GM21390 (cell line): ENCODE measurements around the gene NSD1.
A peak's percentile ranks its signal among the peaks of the same experiment; 100 is the strongest.

Source experiments
- ATAC-seq: cut with Tn5 transposase; IDR thresholded peaks from one replicate; pipeline ENCODE4 v1.9.1; 2021; ENCODE audit not compliant: unreplicated experiment

The NSD1 gene

GRCh38 chr5:177096162-177097015 is 37.2 kb upstream of the NSD1 start:
- no peak for ATAC-seq

- no peak for ATAC-seq
Observed at GRCh38 chr5:177097016-177097985, 36.3 kb upstream of the NSD1 start.

DNA sequence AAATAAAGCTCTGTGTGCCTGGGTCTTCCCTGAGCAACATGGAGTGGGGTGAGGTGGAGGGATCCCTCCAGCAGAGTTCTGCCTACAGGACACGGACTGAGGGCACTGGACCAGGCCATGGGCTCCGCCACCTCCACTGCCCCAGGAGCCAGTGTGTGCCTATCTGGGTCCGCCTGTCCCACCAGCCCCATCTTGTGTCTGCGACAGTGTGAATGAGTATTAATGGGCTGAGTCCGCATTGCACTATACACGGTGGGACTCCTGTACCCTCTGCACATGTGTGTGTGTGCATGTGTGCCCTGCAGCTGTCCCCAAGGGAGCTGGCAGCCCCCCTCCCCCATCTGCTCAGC is 35.5 kb upstream of the NSD1 start:
- ATAC-seq = no peak

- ATAC-seq = no peak
Observed at GRCh38 chr5:177098470-177099141, 35.0 kb upstream of the NSD1 start.

DNA sequence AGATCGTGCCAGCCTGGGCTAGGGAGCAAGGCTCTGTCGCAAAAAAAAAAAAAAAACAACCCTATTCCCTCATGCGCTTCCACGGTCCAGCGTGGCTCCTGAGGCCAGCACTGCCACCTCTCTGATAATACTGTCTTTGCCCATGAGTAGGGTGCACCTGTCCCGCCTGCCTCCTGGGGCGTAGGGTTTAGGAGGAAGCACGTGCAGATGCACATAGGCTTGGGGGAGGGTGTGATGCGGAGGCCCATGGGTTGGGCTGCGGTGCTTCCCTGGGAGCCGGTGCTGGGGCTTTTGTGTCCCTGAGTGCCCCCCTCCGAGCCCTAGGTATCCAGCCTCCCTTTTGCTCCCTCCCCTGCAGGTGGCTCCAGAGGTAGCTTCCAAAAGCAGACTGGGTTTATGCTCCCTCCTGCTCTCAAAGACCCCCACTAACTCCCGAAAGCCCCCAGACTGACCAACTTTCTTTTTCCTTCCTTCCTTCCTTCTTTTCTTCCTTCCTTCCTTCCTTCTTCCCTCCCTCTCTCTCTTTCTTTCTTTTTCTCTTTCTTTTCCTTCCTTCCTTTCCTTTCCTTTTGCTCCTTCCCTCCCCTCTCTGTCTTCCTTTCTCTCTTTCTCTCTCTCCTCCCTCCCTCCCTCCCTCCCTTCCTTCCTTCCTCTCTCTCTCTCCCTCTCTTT is 34.0 kb upstream of the NSD1 start:
- no peak for ATAC-seq

DNA sequence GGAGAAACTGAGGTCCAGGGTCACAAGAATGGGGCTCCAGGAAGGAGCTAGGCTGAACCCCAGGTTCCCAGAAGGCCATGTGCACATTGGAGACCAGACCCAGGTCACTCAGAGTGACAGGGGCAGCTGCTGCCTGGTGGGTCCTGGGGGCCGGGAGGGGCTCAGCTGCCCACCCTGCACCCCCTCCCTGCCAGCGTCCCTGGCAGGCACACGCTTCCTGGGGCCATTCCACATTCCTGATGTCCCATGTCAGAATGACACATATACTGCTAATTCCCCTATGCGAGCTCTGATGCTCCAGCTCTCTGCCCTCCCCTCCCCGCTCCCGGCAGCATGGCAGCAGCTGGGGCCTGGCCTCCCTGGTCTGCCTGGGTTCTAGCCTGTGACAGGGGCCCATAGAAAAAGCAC is 32.9 kb upstream of the NSD1 start:
- no peak for ATAC-seq

GRCh38 chr5:177103523-177104253 is 29.9 kb upstream of the NSD1 start:
- no peak for ATAC-seq

DNA sequence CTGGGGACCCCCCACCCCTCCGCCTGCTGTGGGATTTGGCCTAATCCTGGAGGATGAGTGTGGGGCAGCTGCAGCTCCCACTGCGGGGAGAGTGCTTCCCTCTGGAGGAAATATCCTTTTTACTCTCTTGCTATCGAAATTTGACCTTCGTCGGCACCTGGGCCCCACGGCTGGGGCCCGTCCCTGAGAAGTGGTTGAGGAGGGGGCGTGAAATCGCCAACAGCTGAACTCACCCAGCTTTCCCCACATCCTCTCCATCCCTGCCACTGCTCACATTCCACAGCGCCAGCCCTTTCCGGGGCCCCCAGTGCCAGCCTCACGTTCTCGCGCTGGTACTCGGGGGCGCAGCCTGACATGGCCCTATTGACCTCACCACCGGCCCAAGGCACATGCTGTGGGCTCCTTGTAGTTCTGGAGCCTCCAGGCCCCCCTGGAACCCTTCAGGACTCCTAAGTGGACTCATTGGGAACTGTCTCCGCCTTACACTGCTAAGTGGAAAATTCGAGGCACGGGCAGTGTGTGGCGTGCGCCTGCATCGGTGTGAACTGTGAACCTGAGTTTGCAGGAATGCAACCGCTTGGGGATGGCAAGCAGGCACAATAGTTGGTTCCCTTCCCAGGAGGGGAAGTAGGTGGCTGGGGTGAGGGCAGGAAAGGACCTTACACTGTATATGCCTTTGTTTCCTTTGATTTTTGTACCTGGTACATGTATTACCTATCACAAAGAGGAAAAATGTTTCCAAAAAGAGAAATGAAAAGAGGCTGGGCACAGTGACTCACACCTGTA is 27.7 kb upstream of the NSD1 start:
- no peak for ATAC-seq

DNA sequence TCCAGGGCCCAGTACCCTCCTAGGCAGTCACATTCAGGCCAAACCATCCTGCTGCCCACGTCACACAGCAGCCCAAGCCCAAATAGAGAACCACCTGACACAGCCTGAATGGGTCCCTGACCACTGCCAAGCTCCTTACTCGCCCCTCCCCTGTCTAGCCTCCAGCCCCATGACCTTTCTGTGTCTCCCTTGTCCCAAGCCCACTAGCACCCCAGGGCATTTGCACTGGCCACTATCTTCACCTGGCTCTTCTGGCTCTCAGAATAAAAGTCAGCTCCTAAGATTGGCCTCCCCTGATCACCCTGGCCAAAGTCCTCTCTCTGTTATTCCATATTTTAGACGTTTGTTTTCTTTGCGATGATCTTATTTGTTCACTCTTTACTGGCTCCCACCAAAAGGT is 26.4 kb upstream of the NSD1 start:
- ATAC-seq = no peak

DNA sequence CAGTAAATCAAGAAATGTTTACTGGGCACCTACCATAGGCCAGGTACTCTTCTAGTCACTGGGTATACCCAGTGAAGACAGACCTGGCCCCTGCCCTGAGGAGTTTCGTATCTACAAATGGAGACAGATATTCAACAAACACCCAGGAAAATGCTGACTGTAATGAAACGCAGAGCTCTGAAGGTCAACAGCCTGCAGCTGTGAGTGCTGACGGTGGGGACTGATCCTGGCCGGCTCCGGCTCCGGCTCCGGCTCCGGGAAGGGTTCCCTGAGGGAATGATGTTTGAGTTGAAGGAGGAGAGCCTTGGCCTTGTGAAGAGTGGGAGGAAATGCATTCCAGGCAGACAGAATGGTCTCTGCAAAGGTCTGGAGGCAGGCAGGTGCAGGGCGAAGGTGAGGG is 23.8 kb upstream of the NSD1 start:
- no peak for ATAC-seq

DNA sequence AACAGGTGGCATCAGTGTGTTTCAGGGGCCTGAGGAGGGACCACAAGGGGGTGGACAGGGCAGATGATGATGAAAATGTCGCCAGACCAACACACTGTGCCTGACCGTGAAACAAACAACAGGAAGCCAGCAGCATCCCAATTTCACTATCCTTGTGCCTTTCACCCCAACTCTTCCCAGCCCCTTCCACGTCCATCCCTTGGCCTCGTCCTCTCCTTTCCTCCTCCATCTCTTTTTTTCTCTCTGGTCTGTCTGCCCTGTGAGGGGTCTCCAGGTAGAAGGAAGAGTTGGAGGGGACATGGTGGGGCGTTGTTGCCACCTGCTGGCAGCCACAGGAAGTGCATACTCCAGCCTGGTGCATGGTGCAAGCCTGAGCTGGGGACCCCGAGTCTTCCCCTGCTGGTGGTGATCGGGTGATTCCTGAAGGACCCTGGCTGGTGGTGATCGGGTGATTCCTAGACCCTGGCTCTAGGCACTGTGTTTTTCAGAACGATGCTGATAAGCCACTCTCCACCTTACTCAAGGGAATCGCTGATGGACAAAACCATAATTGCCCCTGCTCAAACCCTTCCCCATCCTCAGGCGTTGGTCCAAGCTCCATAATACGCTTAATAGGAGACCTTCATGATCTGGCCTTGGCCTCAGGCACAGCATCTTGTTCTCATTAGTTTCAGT is 21.7 kb upstream of the NSD1 start:
- peak; percentile 49 for ATAC-seq

- ATAC-seq = no peak
Observed at GRCh38 chr5:177112589-177113220, 20.9 kb upstream of the NSD1 start.

GRCh38 chr5:177113566-177114424 is 19.8 kb upstream of the NSD1 start:
- ATAC-seq = no peak

- peak; percentile 51 for ATAC-seq
Observed at GRCh38 chr5:177116631-177117373, 16.8 kb upstream of the NSD1 start.

DNA sequence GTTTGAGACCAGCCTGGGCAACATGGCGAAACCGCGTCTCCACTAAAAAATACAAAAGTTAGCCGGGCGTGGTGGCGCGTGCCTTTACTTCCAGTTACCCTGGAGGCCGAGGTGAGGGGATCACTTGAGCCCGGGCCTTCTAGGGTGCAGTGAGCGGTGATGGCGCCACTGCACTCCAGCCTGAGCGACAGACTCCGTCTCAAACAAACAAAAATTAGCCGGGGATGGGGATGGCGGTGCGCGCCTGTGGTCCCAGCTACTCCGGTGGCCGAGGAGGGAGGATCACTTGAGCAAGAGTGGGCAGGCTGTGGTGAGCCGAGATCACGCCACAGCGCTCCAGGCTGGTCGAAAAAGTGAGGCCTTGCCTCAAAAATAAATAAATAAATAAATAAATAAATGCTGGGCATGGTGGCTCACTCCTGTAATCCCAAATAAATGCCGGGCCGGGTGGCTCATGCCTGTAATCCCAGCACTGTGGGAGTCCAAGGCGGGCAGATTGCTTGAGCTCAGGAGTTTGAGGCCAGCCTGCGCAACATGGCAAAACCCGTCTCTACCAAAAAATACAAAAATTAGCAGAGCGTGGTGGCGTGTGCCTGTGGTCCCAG is 16.0 kb upstream of the NSD1 start:
- ATAC-seq = no peak

DNA sequence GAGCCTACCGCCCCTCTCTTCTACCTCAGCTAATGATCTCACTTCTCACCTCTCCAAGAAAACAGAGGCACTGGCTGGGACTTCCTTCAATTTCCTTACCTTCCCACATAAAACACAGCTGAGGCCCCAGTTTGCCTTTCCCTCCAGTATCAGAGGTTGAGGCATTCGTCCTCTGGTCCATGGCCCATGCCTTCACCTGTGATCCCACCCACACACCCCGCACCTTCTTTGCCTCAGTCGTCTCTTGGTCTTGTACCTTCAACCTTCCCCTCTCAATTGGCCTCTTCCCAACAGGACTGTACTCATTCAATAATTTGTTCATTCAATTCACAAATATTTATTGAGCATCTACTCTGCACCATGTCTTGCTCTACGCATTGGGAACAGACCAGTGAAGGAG is 11.0 kb upstream of the NSD1 start:
- ATAC-seq = no peak
